H9 (cell line): Measurements from ENCODE around the gene SULT2B1. TPM values are rescaled to one million over a fixed set of nuclear protein-coding genes. Genes with fewer than 3 reads are reported as not detected.
A peak's percentile ranks its signal among the peaks of the same experiment; 100 is the strongest.

Experiments used
- DNase-seq: peaks from one replicate; pipeline ENCODE4 v3.0.0-alpha.2; 2017
- H2AFZ ChIP-seq: one replicate; pipeline ENCODE4 v1.6.1; 2013; ENCODE audit warnings: mild to moderate bottlenecking, low read length, control low read depth, moderate library complexity
- H2AK5ac ChIP-seq: 2 replicates; pipeline ENCODE4 v1.6.1; 2013; ENCODE audit warnings: low read length, control low read depth, mixed read lengths; ENCODE audit not compliant: insufficient read length
- H2BK120ac ChIP-seq: one replicate; pipeline ENCODE4 v1.6.1; 2013; ENCODE audit warnings: low read depth, mild to moderate bottlenecking, low read length, control low read depth, inconsistent platforms; ENCODE audit not compliant: poor library complexity, severe bottlenecking
- H2BK12ac ChIP-seq: 2 replicates; pipeline ENCODE4 v1.6.1; 2013; ENCODE audit warnings: low read length, control low read depth, mixed read lengths, low read depth; ENCODE audit not compliant: insufficient read length
- H2BK15ac ChIP-seq: 2 replicates; pipeline ENCODE4 v1.6.1; 2013; ENCODE audit warnings: low read depth, low read length, control low read depth
- H2BK20ac ChIP-seq: one replicate; pipeline ENCODE4 v1.6.1; 2013; ENCODE audit warnings: low read depth, mild to moderate bottlenecking, low read length, control low read depth, inconsistent platforms; ENCODE audit not compliant: poor library complexity, severe bottlenecking
- H2BK5ac ChIP-seq: 2 replicates; pipeline ENCODE4 v1.6.1; 2013; ENCODE audit warnings: low read length, control low read depth, mixed read lengths; ENCODE audit not compliant: insufficient read length
- H3K14ac ChIP-seq: 2 replicates; pipeline ENCODE4 v1.6.1; 2013; ENCODE audit warnings: low read length, control low read depth; ENCODE audit not compliant: insufficient read depth
- H3K18ac ChIP-seq: 2 replicates; pipeline ENCODE4 v1.6.1; 2013; ENCODE audit warnings: low read depth, mild to moderate bottlenecking, mixed read lengths, low read length, control low read depth; ENCODE audit not compliant: insufficient read length
- H3K23ac ChIP-seq: 2 replicates; pipeline ENCODE4 v1.6.1; 2013; ENCODE audit warnings: low read length, control low read depth, mixed read lengths, low read depth; ENCODE audit not compliant: insufficient read length
- H3K23me2 ChIP-seq: 2 replicates; pipeline ENCODE4 v1.6.1; 2013; ENCODE audit warnings: low read depth, mild to moderate bottlenecking, mixed read lengths, low read length, control low read depth; ENCODE audit not compliant: insufficient read length, poor library complexity, severe bottlenecking
- H3K27ac ChIP-seq: 2 replicates; pipeline ENCODE4 v1.5.1; 2013; ENCODE audit warnings: low read length, control low read depth, mixed read lengths, low read depth; ENCODE audit not compliant: insufficient read length
- H3K27me3 ChIP-seq: 2 replicates; pipeline ENCODE4 v1.6.1; 2013; ENCODE audit warnings: low read length, control low read depth, inconsistent platforms; ENCODE audit not compliant: insufficient read depth
- H3K4ac ChIP-seq: 2 replicates; pipeline ENCODE4 v1.6.1; 2013; ENCODE audit warnings: low read depth, mild to moderate bottlenecking, control low read depth, inconsistent platforms, low read length, moderate library complexity
- H3K4me1 ChIP-seq: 2 replicates; pipeline ENCODE4 v1.6.1; 2013; ENCODE audit warnings: low read length, control low read depth, inconsistent platforms; ENCODE audit not compliant: insufficient read depth
- H3K4me2 ChIP-seq: 2 replicates; pipeline ENCODE4 v1.6.1; 2013; ENCODE audit warnings: low read length, control low read depth, mixed read lengths; ENCODE audit not compliant: insufficient read length, insufficient read depth
- H3K56ac ChIP-seq: 2 replicates; pipeline ENCODE4 v1.6.1; 2013; ENCODE audit warnings: low read depth, mild to moderate bottlenecking, mixed read lengths, low read length, control low read depth; ENCODE audit not compliant: insufficient read length
- H3K79me1 ChIP-seq: 2 replicates; pipeline ENCODE4 v1.6.1; 2013; ENCODE audit warnings: low read depth, mild to moderate bottlenecking, moderate library complexity, low read length, control low read depth, inconsistent platforms; ENCODE audit not compliant: insufficient read depth, poor library complexity, severe bottlenecking
- H3K79me2 ChIP-seq: 2 replicates; pipeline ENCODE4 v1.6.1; 2013; ENCODE audit warnings: low read length, control low read depth, inconsistent platforms; ENCODE audit not compliant: insufficient read depth
- H3K9ac ChIP-seq: 2 replicates; pipeline ENCODE4 v1.6.1; 2013; ENCODE audit warnings: low read length, control low read depth, mixed read lengths; ENCODE audit not compliant: insufficient read length; ENCODE audit errors: extremely low read depth
- H3K9me3 ChIP-seq: one replicate; pipeline ENCODE4 v1.6.1; 2013; ENCODE audit warnings: low read depth, low read length, inconsistent platforms; ENCODE audit not compliant: control insufficient read depth
- H3T11ph ChIP-seq: one replicate; pipeline ENCODE4 v1.6.1; 2013; ENCODE audit warnings: mild to moderate bottlenecking, low read length, control low read depth, inconsistent platforms
- H4K20me1 ChIP-seq: one replicate; pipeline ENCODE4 v1.6.1; 2013; ENCODE audit not compliant: control insufficient read depth, insufficient read length, insufficient read depth
- H4K5ac ChIP-seq: 2 replicates; pipeline ENCODE4 v1.6.1; 2013; ENCODE audit warnings: low read depth, mild to moderate bottlenecking, mixed read lengths, low read length, control low read depth; ENCODE audit not compliant: insufficient read length
- H4K8ac ChIP-seq: replicated peaks from 2 replicates; pipeline ENCODE4 v1.6.1; 2013; ENCODE audit warnings: low read length, control low read depth, mixed read lengths, low read depth; ENCODE audit not compliant: insufficient read length
- H4K91ac ChIP-seq: 2 replicates; pipeline ENCODE4 v1.6.1; 2013; ENCODE audit warnings: low read depth, mild to moderate bottlenecking, moderate library complexity, mixed read lengths, low read length, control low read depth; ENCODE audit not compliant: insufficient read length
- H3K27ac Mint-ChIP-seq, 3 experiments: 2 replicates in 2 of 3; 3 replicates in 1 of 3; pipeline ENCODE4 v1.8.0; 2020 to 2021; ENCODE audit warnings: mixed read lengths in 3 of 3, mild to moderate bottlenecking in 1 of 3, moderate library complexity in 1 of 3
- H3K27me3 Mint-ChIP-seq: 2 replicates; pipeline ENCODE4 v1.8.0; 2021; ENCODE audit warnings: low read depth, mild to moderate bottlenecking, moderate library complexity, mixed read lengths
- H3K36me3 Mint-ChIP-seq, 3 experiments: 2 replicates in 2 of 3; 3 replicates in 1 of 3; pipeline ENCODE4 v1.8.0; 2020 to 2021; ENCODE audit warnings: low read depth in 3 of 3, mixed read lengths in 3 of 3; ENCODE audit not compliant: insufficient read depth in 1 of 3
- H3K4me1 Mint-ChIP-seq, 2 experiments: 2 replicates each; pipeline ENCODE4 v1.8.0; 2020; ENCODE audit warnings: mixed read lengths in 2 of 2
- H3K4me3 Mint-ChIP-seq, 2 experiments: 2 replicates in 1 of 2; 3 replicates in 1 of 2; pipeline ENCODE4 v1.8.0; 2020 to 2021; ENCODE audit warnings: mild to moderate bottlenecking in 2 of 2, mixed read lengths in 2 of 2, moderate library complexity in 1 of 2
- H3K9me3 Mint-ChIP-seq, 2 experiments: 2 replicates in 1 of 2; 3 replicates in 1 of 2; pipeline ENCODE4 v1.8.0; 2020; ENCODE audit warnings: mild to moderate bottlenecking in 2 of 2, mixed read lengths in 2 of 2, moderate library complexity in 1 of 2
- CTCF ChIP-seq: fragments of 200-600 bp; sonication (generic); conservative IDR thresholded peaks from 3 replicates; pipeline ENCODE4 v1.8.0; 2021; ENCODE audit warnings: antibody characterized with exemption, mild to moderate bottlenecking
- WGBS: extraction: QIAGEN DNeasy Blood & Tissue Kit; methylation state at CpG from one replicate; pipeline ENCODE4 v1.1.7; 2013; ENCODE audit warnings: missing lambda C conversion rate, low lambda C conversion rate, mixed read lengths; ENCODE audit not compliant: insufficient read length; ENCODE audit errors: extremely low coverage; 5-methylcytosine and 5-hydroxymethylcytosine counted together
- total RNA-seq: library from RNA; stranded (reverse); gene quantifications from 2 replicates; pipeline ENCODE4 v1.2.1, GENCODE V29; 2021

SULT2B1 gene
- total RNA-seq, 1 experiment from 2014 or later = 1.7 TPM

- H3K79me1 ChIP-seq = peaks cover 4% of the 10 kb centered on the region
- H3K4me1 ChIP-seq = peaks cover 3% of the 10 kb centered on the region; the same call in 1 of the 2 replicates
- no peak overlapping the region for H3K23ac ChIP-seq
- peak overlapping the region; percentile 75 for H3K4me2 ChIP-seq
- H4K20me1 ChIP-seq = no peaks in the 10 kb centered on the region
- H3T11ph ChIP-seq = no peak overlapping the region
- TF ChIP-seq CTCF = 0 out of 3 replicates have a peak, but pooled peaks have one; percentile 9
- Mint-ChIP-seq H3K9me3 (no peaks in the 10 kb centered on the region; a peak in 1 of 5 replicates), H3K27me3 (no peaks in the 10 kb centered on the region; the same call in 1 of the 2 replicates), H3K27ac (peak overlapping the region; percentile 96 to 100 (median 99)), H3K4me1 (peaks cover 40 to 50% of the 10 kb centered on the region in 2 experiments), H3K36me3 (peaks cover 35 to 52% (median 50%) of the 10 kb centered on the region in 3 experiments), H3K4me3 (peak overlapping the region; percentile 97 to 99)
- no peak overlapping the region for H3K56ac ChIP-seq
- no peak overlapping the region for H2BK5ac ChIP-seq
- peak overlapping the region; percentile 79; the same call in 1 of the 2 replicates for H3K14ac ChIP-seq
- WGBS = no CpG with 5 or more reads among the region's 6 CpGs
- no peak overlapping the region for H2BK20ac ChIP-seq
- peaks cover 16% of the 10 kb centered on the region for H3K23me2 ChIP-seq
- no peak overlapping the region for H4K8ac ChIP-seq
- H2BK12ac ChIP-seq = peak overlapping the region; percentile 17
- no peaks in the 10 kb centered on the region for H3K9me3 ChIP-seq
- H2AFZ ChIP-seq = no peak overlapping the region
- peak overlapping the region; percentile 80 for H3K18ac ChIP-seq
- H3K27me3 ChIP-seq = no peaks in the 10 kb centered on the region
- H2BK120ac ChIP-seq = no peak overlapping the region
- peak overlapping the region; percentile 80 for H3K9ac ChIP-seq
- no peak overlapping the region for H2AK5ac ChIP-seq
- peak; percentile 30 for DNase-seq
- H4K91ac ChIP-seq = no peak overlapping the region
- peak overlapping the region; percentile 15 for H3K27ac ChIP-seq
- peaks cover 18% of the 10 kb centered on the region for H3K79me2 ChIP-seq
- H2BK15ac ChIP-seq = no peak overlapping the region
- H4K5ac ChIP-seq = peak overlapping the region; percentile 35
- no peak overlapping the region for H3K4ac ChIP-seq
Observed at GRCh38 chr19:48619692-48620585, 68.0 kb downstream of the SULT2B1 start.
